Large intestine (tissue), 3 donors: ENCODE results near the gene ZNF407. TPM values are rescaled to one million over a fixed set of nuclear protein-coding genes. Genes with fewer than 3 reads are reported as not detected.

Experiments used
- DNase-seq, 2 donors: peaks; one replicate each; pipeline versions ENCODE4 v3.0.0 to v3.0.0-alpha.2; 2013
- H3K27ac ChIP-seq: one replicate; pipeline ENCODE4 v1.5.1; 2013; ENCODE audit warnings: low read length
- H3K27me3 ChIP-seq: 2 replicates; pipeline ENCODE4 v1.6.1; 2013; ENCODE audit warnings: low read length; ENCODE audit not compliant: control insufficient read depth, insufficient read depth
- H3K36me3 ChIP-seq: 2 replicates; pipeline ENCODE4 v1.6.1; 2013; ENCODE audit warnings: low read length; ENCODE audit not compliant: control insufficient read depth, insufficient read depth
- H3K4me1 ChIP-seq: one replicate; pipeline ENCODE4 v1.6.1; 2013; ENCODE audit warnings: low read length; ENCODE audit not compliant: control insufficient read depth, insufficient read depth
- H3K4me3 ChIP-seq: one replicate; pipeline ENCODE4 v1.5.1; 2013; ENCODE audit warnings: low read length
- H3K9me3 ChIP-seq: one replicate; pipeline ENCODE4 v1.6.1; 2013; ENCODE audit warnings: mild to moderate bottlenecking, low read depth, low read length, moderate library complexity; ENCODE audit not compliant: control insufficient read depth
- WGBS: methylation state at CpG from one replicate; pipeline ENCODE4 v1.1.5; 2013; ENCODE audit warnings: low lambda C conversion rate; ENCODE audit not compliant: insufficient coverage; 5-methylcytosine and 5-hydroxymethylcytosine counted together
- polyA plus RNA-seq: library from polyadenylated mRNA; unstranded; fragments of 120-200 nt; gene quantifications from one replicate; pipeline ENCODE4 v1.2.1, GENCODE V29; 2013

The ZNF407 gene
- polyA plus RNA-seq, 1 donor: 6.6 TPM

GRCh38 chr18:75051757-75052156, 454.1 kb downstream of the ZNF407 start:
- Histone ChIP-seq H3K4me1 (no peaks in the 10 kb centered on the region), H3K9me3 (no peaks in the 10 kb centered on the region), H3K27me3 (no peaks in the 10 kb centered on the region), H3K4me3 (no peak overlapping the region), H3K27ac (no peak overlapping the region), H3K36me3 (no peaks in the 10 kb centered on the region)
- DNase-seq: no peak
- no CpG with 5 or more reads among the region's 9 CpGs for WGBS

- no peak overlapping the region for H3K4me3 ChIP-seq
- WGBS: 100% methylated on average over 1 of the region's 13 CpGs
- no peaks in the 10 kb centered on the region for H3K36me3 ChIP-seq
- no peaks in the 10 kb centered on the region for H3K27me3 ChIP-seq
- no peak overlapping the region for H3K27ac ChIP-seq
- no peak for DNase-seq
- no peaks in the 10 kb centered on the region for H3K4me1 ChIP-seq
- no peaks in the 10 kb centered on the region for H3K9me3 ChIP-seq
Observed at GRCh38 chr18:75052475-75052874, 454.8 kb downstream of the ZNF407 start.

- Histone ChIP-seq H3K27ac (no peak overlapping the region), H3K9me3 (no peaks in the 10 kb centered on the region), H3K4me3 (no peak overlapping the region), H3K4me1 (peaks cover 4% of the 10 kb centered on the region), H3K36me3 (no peaks in the 10 kb centered on the region), H3K27me3 (no peaks in the 10 kb centered on the region)
- no peak for DNase-seq
- 80% methylated on average over 1 of the region's 9 CpGs for WGBS
Observed at GRCh38 chr18:75053028-75053629, 455.5 kb downstream of the ZNF407 start.

GRCh38 chr18:75054046-75054445, 456.4 kb downstream of the ZNF407 start:
- peaks cover 4% of the 10 kb centered on the region for H3K4me1 ChIP-seq
- DNase-seq: no peak
- no peak overlapping the region for H3K4me3 ChIP-seq
- WGBS: 96% methylated on average over 3 of the region's 7 CpGs
- H3K9me3 ChIP-seq: no peaks in the 10 kb centered on the region
- no peaks in the 10 kb centered on the region for H3K27me3 ChIP-seq
- no peaks in the 10 kb centered on the region for H3K36me3 ChIP-seq
- no peak overlapping the region for H3K27ac ChIP-seq

GRCh38 chr18:75054611-75055010, 456.9 kb downstream of the ZNF407 start:
- no peak overlapping the region for H3K4me3 ChIP-seq
- no peaks in the 10 kb centered on the region for H3K9me3 ChIP-seq
- H3K27me3 ChIP-seq: no peaks in the 10 kb centered on the region
- peaks cover 4% of the 10 kb centered on the region for H3K4me1 ChIP-seq
- H3K27ac ChIP-seq: no peak overlapping the region
- DNase-seq: no peak
- WGBS: no CpG with 5 or more reads among the region's 5 CpGs
- no peaks in the 10 kb centered on the region for H3K36me3 ChIP-seq

- no peak overlapping the region for H3K4me3 ChIP-seq
- no peaks in the 10 kb centered on the region for H3K36me3 ChIP-seq
- H3K27ac ChIP-seq: no peak overlapping the region
- H3K27me3 ChIP-seq: no peaks in the 10 kb centered on the region
- WGBS: 100% methylated on average over 1 of the region's 10 CpGs
- peak; percentile 17 to 66 for DNase-seq
- H3K9me3 ChIP-seq: peaks cover 5% of the 10 kb centered on the region
- peaks cover 4% of the 10 kb centered on the region for H3K4me1 ChIP-seq
Observed at GRCh38 chr18:75057169-75057960, 459.7 kb downstream of the ZNF407 start.

DNA sequence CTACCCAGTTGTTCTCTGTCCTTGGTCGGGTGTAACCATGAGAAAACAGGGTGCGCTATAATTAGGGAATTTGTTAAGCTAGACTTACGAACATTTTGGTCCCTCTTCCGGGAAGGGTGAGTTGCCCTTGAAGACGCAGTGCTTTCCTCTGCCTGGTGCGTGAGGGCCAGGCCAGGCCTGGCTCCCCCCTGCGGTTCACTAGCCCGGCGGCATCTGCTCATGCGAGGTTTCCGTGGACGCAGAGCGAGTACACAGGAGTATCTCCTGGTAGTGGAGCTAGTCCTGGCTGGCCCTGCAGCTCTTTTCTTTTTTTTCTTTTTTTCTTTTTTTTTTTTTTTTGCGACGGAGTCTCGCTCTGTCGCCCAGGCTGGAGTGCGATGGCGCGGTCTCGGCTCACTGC, 462.5 kb downstream of the ZNF407 start:
- Histone ChIP-seq H3K4me3 (no peak overlapping the region), H3K36me3 (peaks cover 15% of the 10 kb centered on the region), H3K9me3 (peaks cover 5% of the 10 kb centered on the region), H3K27ac (no peak overlapping the region), H3K4me1 (peaks cover 4% of the 10 kb centered on the region), H3K27me3 (no peaks in the 10 kb centered on the region)
- no CpG with 5 or more reads among the region's 21 CpGs for WGBS
- DNase-seq: no peak

GRCh38 chr18:75062297-75062886, 464.7 kb downstream of the ZNF407 start:
- Histone ChIP-seq H3K4me1 (peaks cover 4% of the 10 kb centered on the region), H3K27me3 (no peaks in the 10 kb centered on the region), H3K4me3 (no peak overlapping the region), H3K9me3 (peaks cover 5% of the 10 kb centered on the region), H3K27ac (no peak overlapping the region), H3K36me3 (peaks cover 17% of the 10 kb centered on the region)
- DNase-seq: no peak
- WGBS: 93% methylated on average over 2 of the region's 16 CpGs

DNA sequence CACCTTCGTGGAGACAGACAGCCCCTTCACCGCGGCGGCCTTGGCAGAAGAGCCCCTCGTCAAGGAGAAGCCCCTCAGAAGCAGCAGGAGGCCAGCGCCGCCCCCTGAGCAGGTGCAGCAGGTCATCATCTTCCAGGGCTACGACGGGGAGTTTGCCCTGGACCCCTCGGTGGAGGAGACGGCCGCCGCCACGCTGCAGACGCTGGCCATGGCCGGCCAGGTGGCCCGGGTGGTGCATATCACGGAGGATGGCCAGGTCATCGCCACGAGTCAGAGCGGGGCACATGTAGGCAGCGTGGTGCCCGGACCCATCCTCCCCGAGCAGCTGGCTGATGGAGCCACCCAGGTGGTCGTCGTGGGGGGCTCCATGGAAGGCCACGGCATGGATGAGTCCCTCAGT, 465.5 kb downstream of the ZNF407 start:
- H3K4me1 ChIP-seq: no peaks in the 10 kb centered on the region
- H3K9me3 ChIP-seq: peaks cover 5% of the 10 kb centered on the region
- WGBS: no CpG with 5 or more reads among the region's 27 CpGs
- peaks cover 17% of the 10 kb centered on the region for H3K36me3 ChIP-seq
- no peaks in the 10 kb centered on the region for H3K27me3 ChIP-seq
- no peak overlapping the region for H3K4me3 ChIP-seq
- no peak overlapping the region for H3K27ac ChIP-seq
- no peak for DNase-seq

DNA sequence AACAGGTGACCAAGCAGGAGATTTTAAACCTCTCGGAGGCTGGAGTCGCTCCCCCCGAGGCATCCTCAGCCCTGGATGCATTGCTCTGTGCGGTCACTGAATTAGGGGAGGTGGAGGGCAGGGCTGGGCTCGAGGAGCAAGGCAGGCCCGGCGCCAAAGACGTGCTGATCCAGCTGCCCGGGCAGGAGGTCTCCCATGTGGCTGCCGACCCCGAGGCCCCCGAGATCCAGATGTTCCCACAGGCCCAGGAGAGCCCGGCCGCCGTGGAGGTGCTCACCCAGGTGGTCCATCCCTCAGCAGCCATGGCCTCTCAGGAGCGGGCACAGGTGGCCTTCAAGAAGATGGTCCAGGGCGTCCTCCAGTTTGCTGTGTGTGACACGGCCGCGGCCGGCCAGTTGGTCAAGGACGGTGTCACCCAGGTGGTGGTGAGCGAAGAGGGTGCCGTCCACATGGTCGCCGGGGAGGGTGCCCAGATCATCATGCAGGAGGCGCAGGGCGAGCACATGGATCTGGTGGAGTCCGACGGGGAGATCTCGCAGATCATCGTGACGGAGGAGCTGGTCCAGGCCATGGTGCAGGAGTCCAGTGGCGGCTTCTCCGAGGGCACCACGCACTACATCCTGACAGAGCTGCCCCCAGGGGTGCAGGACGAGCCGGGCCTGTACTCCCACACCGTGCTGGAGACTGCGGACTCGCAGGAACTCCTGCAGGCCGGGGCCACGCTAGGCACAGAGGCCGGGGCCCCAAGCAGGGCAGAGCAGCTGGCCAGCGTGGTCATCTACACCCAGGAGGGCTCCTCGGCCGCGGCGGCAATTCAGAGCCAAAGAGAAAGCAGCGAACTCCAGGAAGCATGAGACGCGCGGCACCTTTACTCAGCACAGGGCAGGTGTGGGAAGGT, 466.2 kb downstream of the ZNF407 start:
- Histone ChIP-seq H3K4me1 (no peaks in the 10 kb centered on the region), H3K4me3 (no peak overlapping the region), H3K27ac (no peak overlapping the region), H3K36me3 (peaks cover 17% of the 10 kb centered on the region), H3K9me3 (peaks cover 6% of the 10 kb centered on the region), H3K27me3 (no peaks in the 10 kb centered on the region)
- no CpG with 5 or more reads among the region's 53 CpGs for WGBS
- no peak for DNase-seq
